IPS-20b (cell line): Measurements from ENCODE around the gene ZNF280B.
"Not testable (repeated sequence)": the region's sequence is repeated elsewhere in the genome, so short reads cannot be mapped to it uniquely, and the experiment has no call there.

Experiments
- H3K27ac ChIP-seq: one replicate; pipeline ENCODE4 v1.5.1; 2013; ENCODE audit warnings: low read length
- H3K27me3 ChIP-seq: 2 replicates; pipeline ENCODE4 v1.6.1; 2013; ENCODE audit warnings: mild to moderate bottlenecking, low read length, inconsistent platforms; ENCODE audit not compliant: insufficient read depth
- H3K36me3 ChIP-seq: 2 replicates; pipeline ENCODE4 v1.6.1; 2013; ENCODE audit warnings: low read depth, mild to moderate bottlenecking, inconsistent platforms, low read length, moderate library complexity; ENCODE audit not compliant: insufficient read depth
- H3K4me1 ChIP-seq: 2 replicates; pipeline ENCODE4 v1.6.1; 2013; ENCODE audit warnings: mild to moderate bottlenecking, control low read depth, inconsistent platforms, low read length, moderate library complexity; ENCODE audit not compliant: insufficient read depth
- H3K4me3 ChIP-seq: 2 replicates; pipeline ENCODE4 v1.5.1; 2013; ENCODE audit warnings: mild to moderate bottlenecking, low read length, inconsistent platforms
- H3K9ac ChIP-seq: 2 replicates; pipeline ENCODE4 v1.6.1; 2013; ENCODE audit warnings: low read depth, mild to moderate bottlenecking, inconsistent platforms, low read length, moderate library complexity
- H3K9me3 ChIP-seq: 2 replicates; pipeline ENCODE4 v1.6.1; 2013; ENCODE audit warnings: mild to moderate bottlenecking, low read depth, low read length, inconsistent platforms; ENCODE audit not compliant: insufficient read depth

ZNF280B gene

DNA sequence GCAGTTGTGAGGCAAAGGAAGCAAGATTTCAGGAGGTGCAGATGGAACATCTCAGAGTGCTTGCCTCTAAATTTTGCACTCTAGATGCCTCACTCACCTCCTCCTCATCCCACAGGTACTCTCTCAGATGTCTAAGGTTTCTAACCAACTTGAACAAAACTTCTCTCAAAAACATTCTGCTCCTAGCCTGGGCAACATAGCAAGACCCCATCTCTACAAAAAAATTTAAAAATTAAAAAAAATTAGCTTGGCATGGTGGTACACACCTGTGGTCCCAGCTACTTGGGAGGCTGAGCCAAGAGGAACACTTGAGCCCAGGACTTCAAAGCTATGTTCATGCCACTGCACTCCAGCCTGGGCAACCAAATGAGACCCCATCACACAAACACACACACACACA lies 7.3 kb upstream of the ZNF280B start:
- Histone ChIP-seq H3K27me3 (peaks cover 78% of the 10 kb centered on the region), H3K4me3 (no peak overlapping the region), H3K36me3 (no peaks in the 10 kb centered on the region), H3K4me1 (no peaks in the 10 kb centered on the region; the same call in 1 of the 2 replicates), H3K9me3 (peaks cover 5% of the 10 kb centered on the region; the same call in 1 of the 2 replicates), H3K27ac (no peak overlapping the region), H3K9ac (no peak overlapping the region)

DNA sequence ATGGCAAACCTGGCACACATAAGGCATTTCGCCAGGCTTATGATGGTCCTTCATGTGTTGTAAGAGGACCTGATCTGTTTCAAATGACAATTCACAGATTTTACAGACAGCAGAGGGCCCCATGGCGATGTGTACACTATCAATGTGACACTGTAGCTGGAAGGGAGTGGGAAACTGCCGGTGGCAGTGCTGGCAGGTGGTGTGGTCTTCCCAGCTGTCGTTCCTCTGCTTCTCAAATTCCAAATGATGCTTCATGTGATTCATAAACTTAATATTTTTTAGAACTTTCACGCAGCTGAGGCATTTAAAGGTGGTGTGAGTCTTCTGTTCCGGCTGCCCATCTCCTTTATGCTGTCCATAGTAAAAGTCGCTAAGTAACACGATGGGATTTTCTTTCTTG lies 5.9 kb upstream of the ZNF280B start:
- H3K36me3 ChIP-seq, H3K27ac ChIP-seq, H3K4me1 ChIP-seq, H3K9ac ChIP-seq, H3K4me3 ChIP-seq: not testable (repeated sequence)
- Histone ChIP-seq H3K27me3 (peaks cover 64% of the 10 kb centered on the region), H3K9me3 (peaks cover 13% of the 10 kb centered on the region; the same call in 1 of the 2 replicates)

DNA sequence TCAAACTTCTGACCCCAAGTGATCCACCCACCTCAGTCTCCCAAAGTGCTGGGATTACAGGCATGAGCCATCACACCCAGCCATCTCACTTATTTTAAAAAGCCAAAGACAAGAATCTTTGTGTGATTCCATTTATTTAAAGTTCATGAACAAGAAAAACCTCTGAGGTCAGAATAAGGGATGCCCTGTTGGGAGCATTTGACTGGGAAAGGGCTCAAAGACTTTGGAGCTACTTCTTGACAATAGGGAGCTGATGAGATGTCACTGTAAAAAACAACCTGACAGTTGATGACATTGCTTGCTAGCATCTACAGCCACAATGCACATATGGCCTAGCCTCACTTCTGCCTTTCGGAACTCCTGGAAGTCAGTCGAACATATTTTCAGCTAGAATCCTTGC lies 5.1 kb upstream of the ZNF280B start:
- H3K4me1 ChIP-seq: no peaks in the 10 kb centered on the region
- no peak overlapping the region for H3K4me3 ChIP-seq
- H3K9ac ChIP-seq: no peak overlapping the region
- H3K9me3 ChIP-seq: peaks cover 19% of the 10 kb centered on the region; the same call in 1 of the 2 replicates
- H3K36me3 ChIP-seq: no peaks in the 10 kb centered on the region
- peaks cover 63% of the 10 kb centered on the region for H3K27me3 ChIP-seq
- H3K27ac ChIP-seq: no peak overlapping the region

DNA sequence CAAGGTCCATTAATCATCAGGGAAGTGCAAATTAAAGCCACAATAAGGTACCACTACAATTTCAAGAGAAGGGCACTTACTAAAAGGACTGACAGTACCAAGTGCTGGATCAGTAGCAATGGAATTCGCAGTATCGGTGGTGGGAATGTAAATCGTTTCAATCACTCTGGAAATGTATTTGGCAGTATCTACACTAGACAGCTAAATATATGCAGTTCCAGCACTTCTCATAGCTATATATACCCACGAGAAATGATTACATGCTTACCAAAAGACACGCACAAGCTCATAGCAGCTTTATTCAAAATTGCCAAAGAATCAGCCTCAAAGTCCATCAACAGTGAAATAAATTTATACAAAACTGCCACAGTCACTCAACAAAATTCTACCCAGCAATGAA lies 4.4 kb upstream of the ZNF280B start:
- Histone ChIP-seq H3K27me3 (peaks cover 64% of the 10 kb centered on the region), H3K9me3 (peaks cover 19% of the 10 kb centered on the region; the same call in 1 of the 2 replicates), H3K27ac (no peak overlapping the region), H3K4me1 (no peaks in the 10 kb centered on the region), H3K9ac (no peak overlapping the region), H3K36me3 (no peaks in the 10 kb centered on the region), H3K4me3 (no peak overlapping the region)

DNA sequence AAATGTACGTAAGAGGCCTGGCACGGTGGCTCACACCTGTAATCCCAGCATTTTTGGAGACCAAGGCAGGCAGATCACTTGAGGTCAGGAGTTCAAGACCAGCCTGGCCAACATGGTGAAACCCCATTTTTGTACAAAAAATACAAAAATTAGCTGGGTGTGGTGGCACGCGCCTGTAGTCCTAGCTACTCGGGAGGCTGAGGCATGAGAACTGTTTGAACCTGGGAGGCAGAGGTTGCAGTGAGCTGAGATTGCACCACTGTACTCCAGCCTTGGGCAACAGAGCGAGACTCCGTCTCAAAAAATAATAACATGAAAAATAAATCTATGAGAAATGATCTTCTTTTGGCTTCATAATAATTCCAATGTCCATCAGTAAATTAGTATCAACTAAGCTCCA lies 2.3 kb upstream of the ZNF280B start:
- not testable (repeated sequence) for H3K9ac ChIP-seq, H3K27ac ChIP-seq, H3K4me1 ChIP-seq, H3K4me3 ChIP-seq
- Histone ChIP-seq H3K27me3 (peaks cover 61% of the 10 kb centered on the region), H3K36me3 (peaks cover 12% of the 10 kb centered on the region), H3K9me3 (peaks cover 19% of the 10 kb centered on the region; the same call in 1 of the 2 replicates)

DNA sequence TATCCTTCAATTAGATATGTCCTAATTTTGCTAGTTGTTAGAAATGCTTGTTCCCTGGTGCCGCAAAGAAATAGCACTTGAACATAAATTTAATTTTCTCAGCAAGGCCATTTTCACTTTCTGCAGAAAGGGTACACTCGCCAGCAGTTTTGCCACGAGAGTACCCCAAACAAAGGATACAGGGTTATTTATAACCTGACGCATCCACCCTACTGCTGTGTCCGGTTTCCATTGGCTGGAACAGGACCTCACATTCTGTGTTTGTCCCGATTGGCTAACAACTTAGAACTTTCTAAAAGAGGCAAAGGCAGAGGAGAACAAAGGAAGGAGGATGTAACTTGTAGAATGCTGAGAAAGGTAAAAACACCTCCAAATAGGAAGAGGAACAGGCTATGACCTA lies 1.4 kb upstream of the ZNF280B start:
- peaks cover 17% of the 10 kb centered on the region for H3K36me3 ChIP-seq
- peaks cover 52% of the 10 kb centered on the region for H3K27me3 ChIP-seq
- not testable (repeated sequence) for H3K9ac ChIP-seq, H3K27ac ChIP-seq, H3K4me3 ChIP-seq, H3K4me1 ChIP-seq
- peaks cover 19% of the 10 kb centered on the region; the same call in 1 of the 2 replicates for H3K9me3 ChIP-seq

DNA sequence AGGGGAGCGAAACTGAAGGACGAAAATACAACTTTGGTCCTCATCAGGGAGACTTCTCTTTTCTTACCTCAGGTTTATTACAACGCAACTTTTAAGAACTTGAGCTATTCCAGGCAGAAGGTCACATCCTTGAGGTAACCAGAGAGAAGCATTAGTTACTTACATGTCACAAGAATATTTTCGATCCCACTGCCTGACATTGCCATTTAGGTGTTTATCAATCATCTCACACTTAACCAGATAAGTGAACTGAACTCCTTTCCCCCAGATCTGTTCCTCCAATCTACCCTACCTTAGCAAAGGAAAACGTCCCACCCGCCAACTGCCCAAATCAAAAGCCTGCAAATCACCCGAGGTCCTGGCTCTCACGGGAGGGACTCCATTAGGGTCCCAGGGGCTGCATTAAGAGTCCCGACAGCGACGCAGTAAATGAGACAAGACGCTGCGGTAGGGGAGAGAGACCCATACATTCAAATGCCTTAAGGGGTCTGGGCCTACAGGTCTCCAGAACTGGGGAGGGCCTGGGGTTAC lies 734 bp downstream of the ZNF280B start:
- Histone ChIP-seq H3K9ac (peak overlapping the region; percentile 86; the same call in 1 of the 2 replicates), H3K9me3 (peaks cover 19% of the 10 kb centered on the region; the same call in 1 of the 2 replicates), H3K4me1 (no peaks in the 10 kb centered on the region), H3K27ac (no peak overlapping the region), H3K36me3 (peaks cover 36% of the 10 kb centered on the region), H3K4me3 (peak overlapping the region; percentile 89), H3K27me3 (peaks cover 31% of the 10 kb centered on the region)

DNA sequence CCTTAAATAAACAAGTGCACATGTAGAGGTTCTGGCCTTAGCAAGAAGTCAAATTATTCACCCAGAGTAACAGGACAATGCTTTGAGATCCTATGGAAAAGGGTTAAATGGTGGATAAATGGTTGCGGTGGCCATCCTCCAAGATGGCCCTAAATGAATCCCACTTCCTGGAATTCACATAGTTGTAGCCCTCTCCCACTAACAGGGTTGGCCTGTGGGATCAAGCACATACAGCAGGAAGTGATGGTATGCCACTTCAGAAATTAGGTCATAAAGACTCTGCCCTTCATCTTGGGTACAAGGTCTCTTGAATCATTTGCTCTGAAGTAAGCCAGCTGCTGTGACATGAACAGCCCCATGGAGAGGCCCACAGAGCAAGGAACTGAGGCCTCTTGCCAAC lies 1.8 kb downstream of the ZNF280B start:
- no peaks in the 10 kb centered on the region for H3K4me1 ChIP-seq
- H3K4me3 ChIP-seq: no peak overlapping the region
- H3K36me3 ChIP-seq: peaks cover 46% of the 10 kb centered on the region
- H3K9me3 ChIP-seq: peaks cover 19% of the 10 kb centered on the region; the same call in 1 of the 2 replicates
- peaks cover 21% of the 10 kb centered on the region for H3K27me3 ChIP-seq
- H3K9ac ChIP-seq: no peak overlapping the region
- no peak overlapping the region for H3K27ac ChIP-seq

DNA sequence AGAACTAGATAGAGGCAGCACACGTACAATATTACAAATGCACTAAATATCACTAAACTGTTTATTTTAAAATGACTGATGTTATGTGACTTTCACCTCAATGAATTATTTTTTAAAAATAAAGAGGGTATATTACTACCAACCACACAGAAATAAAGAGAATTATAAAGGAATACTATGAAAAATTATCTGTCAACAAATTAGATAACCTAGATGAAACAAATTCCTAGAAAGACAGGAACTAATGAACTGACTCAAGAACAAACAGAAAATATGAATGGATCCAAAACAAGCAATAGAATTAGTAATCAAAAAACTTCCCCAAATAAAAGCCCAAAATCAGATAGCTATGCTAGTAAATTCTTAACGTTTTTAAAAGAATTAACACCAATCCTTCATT lies 10.3 kb downstream of the ZNF280B start:
- Histone ChIP-seq H3K27ac (no peak overlapping the region), H3K9ac (no peak overlapping the region), H3K4me1 (no peaks in the 10 kb centered on the region), H3K4me3 (no peak overlapping the region), H3K9me3 (no peaks in the 10 kb centered on the region), H3K36me3 (peaks cover 26% of the 10 kb centered on the region), H3K27me3 (no peaks in the 10 kb centered on the region)

DNA sequence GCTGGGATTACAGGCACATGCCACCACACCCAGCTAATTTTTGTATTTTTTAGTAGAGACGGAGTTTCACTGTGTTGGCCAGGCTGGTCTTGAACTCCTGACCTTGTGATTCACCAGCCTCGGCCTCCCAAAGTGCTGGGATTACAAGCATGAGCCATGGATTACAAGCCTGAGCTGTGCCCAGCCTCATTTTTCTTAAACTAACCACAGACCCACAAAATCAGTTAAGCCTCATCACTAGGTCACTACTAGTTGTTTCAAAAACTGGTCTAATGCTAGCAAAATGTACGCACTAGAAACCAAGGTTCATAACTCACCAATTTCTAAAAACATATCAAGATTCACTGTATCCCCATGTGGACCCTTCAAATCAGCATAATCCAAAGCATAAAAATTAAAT lies 17.0 kb downstream of the ZNF280B start:
- H3K9me3 ChIP-seq, H3K4me3 ChIP-seq, H3K27me3 ChIP-seq, H3K9ac ChIP-seq, H3K4me1 ChIP-seq, H3K27ac ChIP-seq: not testable (repeated sequence)
- peaks cover 64% of the 10 kb centered on the region for H3K36me3 ChIP-seq

DNA sequence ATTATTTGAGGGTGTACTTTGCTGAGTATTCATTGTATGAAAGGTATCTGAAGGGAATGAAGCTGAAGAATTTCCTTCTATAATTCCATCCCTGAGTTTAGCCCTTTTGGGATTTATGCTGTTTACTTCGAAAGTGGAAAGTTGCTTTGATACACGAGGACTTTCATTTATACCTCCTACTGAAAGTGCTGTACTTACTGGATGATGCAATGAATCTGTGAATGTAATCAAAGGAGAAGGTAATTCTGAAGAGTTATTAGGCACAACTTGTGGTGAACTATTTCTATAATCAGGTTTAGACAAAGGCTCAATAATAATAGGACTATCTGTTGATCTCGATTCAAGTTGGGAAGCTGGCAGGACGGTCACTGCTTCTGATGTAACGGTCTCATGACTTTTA lies 19.8 kb downstream of the ZNF280B start:
- Histone ChIP-seq H3K4me1 (0 out of 2 replicates have a peak, but pooled peaks cover 5% of the 10 kb centered on the region), H3K9me3 (no peaks in the 10 kb centered on the region), H3K36me3 (peaks cover 76% of the 10 kb centered on the region), H3K4me3 (no peak overlapping the region), H3K27ac (no peak overlapping the region), H3K27me3 (no peaks in the 10 kb centered on the region), H3K9ac (no peak overlapping the region)

DNA sequence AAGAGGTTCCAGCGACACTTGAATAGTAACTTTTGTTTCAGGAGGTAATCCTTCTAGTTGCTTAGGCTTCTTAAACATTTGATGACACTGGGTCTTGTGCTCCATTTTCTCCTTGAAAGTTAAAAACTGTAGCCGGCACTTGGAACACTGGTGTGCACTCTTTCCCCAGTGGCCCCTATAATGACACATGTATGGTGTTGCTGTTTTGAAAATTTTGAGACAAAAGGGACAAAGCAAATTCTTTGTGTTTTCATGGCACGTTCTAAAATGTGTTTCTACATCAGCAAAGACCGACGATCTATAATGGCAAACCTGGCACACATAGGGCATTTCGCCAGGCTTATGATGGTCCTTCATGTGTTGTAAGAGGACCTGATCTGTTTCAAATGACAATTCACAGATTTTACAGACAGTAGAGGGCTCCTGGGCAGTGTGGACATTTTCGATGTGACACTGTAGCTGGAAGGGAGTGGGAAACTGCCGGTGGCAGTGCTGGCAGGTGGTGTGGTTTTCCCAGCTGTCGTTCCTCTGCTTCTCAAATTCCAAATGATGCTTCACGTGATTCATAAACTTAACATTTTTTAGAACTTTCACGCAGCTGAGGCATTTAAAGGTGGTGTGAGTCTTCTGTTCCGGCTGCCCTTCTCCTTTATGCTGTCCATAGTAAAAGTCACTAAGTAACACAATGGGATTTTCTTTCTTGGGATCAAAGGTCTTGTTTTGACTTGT lies 20.5 kb downstream of the ZNF280B start:
- H3K9ac ChIP-seq: no peak overlapping the region
- H3K27me3 ChIP-seq: no peaks in the 10 kb centered on the region
- H3K36me3 ChIP-seq: peaks cover 69% of the 10 kb centered on the region
- H3K9me3 ChIP-seq: no peaks in the 10 kb centered on the region
- H3K27ac ChIP-seq: no peak overlapping the region
- no peak overlapping the region for H3K4me3 ChIP-seq
- H3K4me1 ChIP-seq: 0 out of 2 replicates have a peak, but pooled peaks cover 5% of the 10 kb centered on the region
